HepG2 (cell line): ENCODE measurements around the gene UBQLN4. TPM values are rescaled to one million over a fixed set of nuclear protein-coding genes. Genes with fewer than 3 reads are reported as not detected.

Source experiments
- ATAC-seq: fragments of 200-7000 bp; cut with Tn5 transposase; 3 replicates; pipeline ENCODE4 v1.9.1; 2020; ENCODE audit warnings: mild to moderate bottlenecking, moderate library complexity
- BruUV-seq: library from RNA; stranded (reverse); fragments of 400-500 nt; replicated peaks from 2 replicates; lab custom pipeline; 2021; lab: Mats Ljungman, UMichigan
- CTCF ChIA-PET: fragments of 300-600 bp; formaldehyde crosslinking; extraction: SDS; loops from one replicate; lab custom pipeline; 2021; ENCODE audit warnings: low total read pairs, inconsistent platforms, low intra/inter-chr PET ratio; lab: Yijun Ruan, JAX
- POLR2A ChIA-PET: fragments of 350-600 bp; sonication (Branson Sonifier 250); formaldehyde crosslinking; loops from one replicate; lab custom pipeline; 2020; ENCODE audit warnings: antibody characterized with exemption, inconsistent platforms; lab: Yijun Ruan, JAX
- DNase-seq: peaks from one replicate; pipeline ENCODE4 v3.0.0-alpha.2; 2015; ENCODE audit warnings: low spot score
- FAIRE-seq: peaks from 3 replicates; lab custom pipeline; 2011; peaks lifted over from hg19 to GRCh38; lab: Jason Lieb, UNC
- H2AFZ ChIP-seq: one replicate; pipeline ENCODE4 v1.6.1; 2011; ENCODE audit warnings: low read length, inconsistent platforms
- H3K27ac ChIP-seq: fragments of 300-600 bp; 3 replicates; pipeline ENCODE4 v1.8.0; 2011; ENCODE audit warnings: mixed run types, mild to moderate bottlenecking, mixed read lengths, low read length, inconsistent platforms; ENCODE audit not compliant: insufficient read depth; ENCODE audit errors: extremely low read length
- H3K27me3 ChIP-seq, 2 experiments: fragments of 200-600 bp in 1 of 2; 2 replicates in 1 of 2; 3 replicates in 1 of 2; pipeline versions ENCODE4 v1.6.0 to v1.8.0; 2011; ENCODE audit warnings: low read length in 2 of 2, mild to moderate bottlenecking in 2 of 2, moderate library complexity in 2 of 2, inconsistent platforms in 1 of 2; ENCODE audit not compliant: insufficient read depth in 2 of 2, control insufficient read depth in 1 of 2
- H3K36me3 ChIP-seq, 2 experiments: fragments of 200-600 bp in 1 of 2; replicated peaks in 1 of 2; 2 replicates in 1 of 2; 3 replicates in 1 of 2; pipeline versions ENCODE4 v1.5.1 to v1.8.0; 2011; ENCODE audit warnings: low read length in 2 of 2, inconsistent platforms in 1 of 2; ENCODE audit not compliant: insufficient read depth in 2 of 2, control insufficient read depth in 1 of 2
- H3K4me1 ChIP-seq: 2 replicates; pipeline ENCODE4 v1.5.1; 2012; ENCODE audit warnings: low read length, inconsistent platforms; ENCODE audit not compliant: insufficient read depth
- H3K4me2 ChIP-seq: 2 replicates; pipeline ENCODE4 v1.6.0; 2011; ENCODE audit warnings: low read depth, low read length, inconsistent platforms
- H3K4me3 ChIP-seq, 3 experiments: fragments of 200-600 bp in 1 of 3; sonication (generic), shearing (Covaris generic) in 1 of 3; replicated peaks in 1 of 3; 2 replicates each; pipeline ENCODE4 v1.5.1; 2011 to 2016; ENCODE audit warnings: low read length in 3 of 3, inconsistent platforms in 2 of 3, low read depth in 2 of 3, mild to moderate bottlenecking in 2 of 3, control low read depth in 1 of 3, mixed read lengths in 1 of 3; ENCODE audit not compliant: insufficient read depth in 1 of 3
- H3K79me2 ChIP-seq: one replicate; pipeline ENCODE4 v1.6.1; 2011; ENCODE audit warnings: low read length, inconsistent platforms; ENCODE audit not compliant: insufficient read depth
- H3K9ac ChIP-seq: 2 replicates; pipeline ENCODE4 v1.6.0; 2011; ENCODE audit warnings: mild to moderate bottlenecking, low read depth, low read length, inconsistent platforms; ENCODE audit not compliant: insufficient read depth
- H3K9me3 ChIP-seq: 2 replicates; pipeline ENCODE4 v1.5.1; 2012; ENCODE audit warnings: mild to moderate bottlenecking, low read length
- H4K20me1 ChIP-seq: 2 replicates; pipeline ENCODE4 v1.6.0; 2011; ENCODE audit warnings: inconsistent platforms, mild to moderate bottlenecking, low read length, moderate library complexity; ENCODE audit not compliant: insufficient read depth
- ATF7 ChIP-seq, 2 experiments: fragments of 450-650 bp in 1 of 2; sonication (generic) in 1 of 2; formaldehyde crosslinking in 1 of 2; IDR thresholded peaks; 2 replicates each; pipeline versions ENCODE4 v1.4.0 to v1.6.1; 2016 to 2020; ENCODE audit warnings: antibody characterized with exemption in 1 of 2, mild to moderate bottlenecking in 1 of 2, missing genetic modification reagents in 1 of 2
- CREB1 ChIP-seq, 2 experiments: fragments of 450-650 bp in 1 of 2; IDR thresholded peaks; 2 replicates each; pipeline ENCODE4 v1.6.1; 2016 to 2017; ENCODE audit warnings: control low read depth in 1 of 2, mild to moderate bottlenecking in 1 of 2, missing compliant biosample characterization in 1 of 2, missing genetic modification characterization in 1 of 2
- DR1 ChIP-seq: sonication (generic); formaldehyde crosslinking; IDR thresholded peaks from 2 replicates; pipeline ENCODE4 v1.8.0; 2021; ENCODE audit warnings: mild to moderate bottlenecking, missing genetic modification reagents, inconsistent platforms
- EED ChIP-seq: sonication (generic); formaldehyde crosslinking; IDR thresholded peaks from 2 replicates; pipeline ENCODE4 v1.5.0; 2020; ENCODE audit warnings: mild to moderate bottlenecking, missing genetic modification reagents
- GRHL1 ChIP-seq: sonication (generic); formaldehyde crosslinking; conservative IDR thresholded peaks from 2 replicates; pipeline ENCODE4 v1.8.0; 2022; ENCODE audit warnings: missing genetic modification reagents
- KDM5B ChIP-seq: sonication (generic); formaldehyde crosslinking; IDR thresholded peaks from 2 replicates; pipeline ENCODE4 v1.4.0; 2020; ENCODE audit warnings: missing genetic modification reagents, mild to moderate bottlenecking, borderline replicate concordance
- KLF16 ChIP-seq, 2 experiments: sonication (generic) in 1 of 2; formaldehyde crosslinking in 1 of 2; IDR thresholded peaks; 2 replicates each; pipeline versions ENCODE4 v1.6.1 to v1.8.0; 2016 to 2023; ENCODE audit warnings: missing genetic modification reagents in 2 of 2, missing compliant biosample characterization in 1 of 2
- MBNL3 ChIP-seq: fragments of 250-450 bp; sonication (Bioruptor Pico); conservative IDR thresholded peaks from 2 replicates; pipeline ENCODE4 v1.8.0; 2022; ENCODE audit warnings: mild to moderate bottlenecking, inconsistent platforms
- NCOA2 ChIP-seq: sonication (generic); formaldehyde crosslinking; IDR thresholded peaks from 2 replicates; pipeline ENCODE4 v1.8.0; 2022; ENCODE audit warnings: inconsistent platforms
- NFIC ChIP-seq: IDR thresholded peaks from 2 replicates; pipeline ENCODE4 v1.6.1; 2012; ENCODE audit warnings: mild to moderate bottlenecking, low read length, inconsistent platforms
- PRMT3 ChIP-seq: sonication (generic); formaldehyde crosslinking; IDR thresholded peaks from 2 replicates; pipeline ENCODE4 v1.8.1; 2022; ENCODE audit warnings: low read depth, mild to moderate bottlenecking, moderate library complexity, missing genetic modification reagents, borderline replicate concordance
- U2AF2 ChIP-seq: fragments of 200-400 bp; formaldehyde crosslinking; IDR thresholded peaks from 2 replicates; pipeline ENCODE4 v1.6.1; 2017; ENCODE audit warnings: low read depth, mild to moderate bottlenecking, low read length
- ZNF256 ChIP-seq: sonication (generic); formaldehyde crosslinking; conservative IDR thresholded peaks from 2 replicates; pipeline ENCODE4 v1.4.0; 2020; ENCODE audit warnings: missing genetic modification reagents
- ZNF280D ChIP-seq: sonication (generic); formaldehyde crosslinking; IDR thresholded peaks from 2 replicates; pipeline ENCODE4 v1.5.1; 2020; ENCODE audit warnings: mild to moderate bottlenecking, missing genetic modification reagents
- ZNF282 ChIP-seq: fragments of 450-650 bp; IDR thresholded peaks from 2 replicates; pipeline ENCODE4 v1.6.1; 2018; ENCODE audit not compliant: partially characterized antibody
- ZNF543 ChIP-seq: sonication (generic); formaldehyde crosslinking; IDR thresholded peaks from 2 replicates; pipeline ENCODE4 v1.4.0; 2020; ENCODE audit warnings: mild to moderate bottlenecking, missing genetic modification reagents
- ZNF569 ChIP-seq: sonication (generic); formaldehyde crosslinking; IDR thresholded peaks from 2 replicates; pipeline ENCODE4 v1.5.0; 2020; ENCODE audit warnings: mild to moderate bottlenecking, missing genetic modification reagents, moderate library complexity, borderline replicate concordance
- WGBS: methylation state at CpG from one replicate; pipeline ENCODE4 v1.1.6; 2017; ENCODE audit warnings: low lambda C conversion rate; 5-methylcytosine and 5-hydroxymethylcytosine counted together
- in situ Hi-C: cut with HindIII; loops from 2 replicates; pipeline ENCODE4 v1.10.0; 2017; ENCODE audit warnings: low pct_unique_long_range_greater_than_20kb; ENCODE audit not compliant: extremely low pct_ligation_motif_present
- intact Hi-C: fragments of 100-400 bp; cut with micrococcal nuclease; formaldehyde crosslinking; loops from one replicate; pipeline ENCODE4 v1.10.0; 2022; ENCODE audit not compliant: unreplicated experiment
- polyA plus RNA-seq, 8 experiments: library from polyadenylated mRNA; depleted of rRNA in 3 of 8; stranded (reverse) in 7 of 8; unstranded in 1 of 8; fragments of >200 nt; fragmentation: Illumina TruSeq in 4 of 8; extraction: Trizol in 4 of 8; gene quantifications; 2 replicates each; pipeline versions ENCODE4 v1.2.1 to v1.2.3, GENCODE V29; 2011 to 2016; ENCODE audit warnings: low read depth in 4 of 8, missing spikeins in 1 of 8, mixed read lengths in 1 of 8; ENCODE audit not compliant: insufficient read depth in 1 of 8
- total RNA-seq, 5 experiments: library from RNA; depleted of rRNA; stranded (reverse); fragments of >200 nt; fragmentation: Illumina TruSeq; extraction: Trizol; gene quantifications; 2 replicates each; pipeline ENCODE4 v1.2.3, GENCODE V29; 2016; ENCODE audit warnings: low read depth in 1 of 5
- TF ChIP-seq, protein P1 (sequence below): IDR thresholded peaks from 2 replicates; pipeline ENCODE4 v1.6.1; 2012; ENCODE audit warnings: low read depth, low read length, improper control_type of control experiment

The UBQLN4 gene
- total and polyA plus RNA-seq, 2 of the 13 experiments (the other 11 are each of a cell fraction or from before 2014, with no cell fraction given): 31.5 to 39.8 TPM

DNA sequence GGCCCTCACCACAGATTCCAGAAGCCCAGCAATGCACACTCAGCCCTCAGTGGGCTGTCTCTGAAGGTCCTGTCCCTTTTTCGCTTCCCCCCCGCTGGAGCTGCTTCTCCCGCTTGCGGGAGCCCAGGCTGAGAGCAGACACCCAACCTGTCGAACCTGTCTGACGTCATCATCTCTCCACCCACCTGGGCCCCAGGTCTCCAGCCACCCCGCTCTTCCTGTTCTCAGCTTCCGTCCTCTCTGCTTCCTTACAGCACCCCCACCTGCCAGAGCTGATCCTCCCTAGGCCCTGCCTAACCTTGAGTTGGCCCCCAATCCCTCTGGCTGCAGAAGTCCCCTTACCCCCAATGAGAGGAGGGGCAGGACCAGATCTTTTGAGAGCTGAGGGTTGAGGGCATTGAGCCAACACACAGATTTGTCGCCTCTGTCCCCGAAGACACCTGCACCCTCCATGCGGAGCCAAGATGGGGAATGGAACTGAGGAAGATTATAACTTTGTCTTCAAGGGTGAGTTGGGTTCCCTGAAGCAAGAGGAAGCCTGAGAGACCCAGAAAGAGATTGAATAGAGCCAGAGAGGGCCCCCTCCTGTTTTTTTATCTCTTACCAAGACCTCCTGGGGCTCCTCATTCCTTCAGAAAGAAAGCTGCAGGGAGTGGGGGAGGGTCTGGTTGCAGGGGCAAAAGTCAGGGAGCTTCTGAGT lies 7.5 kb upstream of the UBQLN4 start, which contains the start of gene RAB25:
Gene RAB25, plus strand, starts transcription at position 224 of the 700 bp plus-strand sequence. Its CDS starts 241 bp downstream, at position 465.
- POLR2A ChIA-PET: interaction anchor here (1.3 kb wide), 1 partner anchor 116 kb away, joined by 3 read pairs; no protein-coding TSS in a partner anchor
- FAIRE-seq (no peak), DNase-seq (no peak), ATAC-seq (no peak)
- BruUV-seq: no TSS peak
- no peak within 1 kb of the TSS for H3K9ac ChIP-seq
- no peaks in the 10 kb centered on the region for H3K27me3 ChIP-seq
- no peak within 1 kb of the TSS for H3K27ac ChIP-seq
- no peaks in the 10 kb centered on the region for H3K9me3 ChIP-seq
- intact Hi-C loops: loop anchor here (10.0 kb wide), 1 partner anchor 56 kb away; no protein-coding TSS in a partner anchor
- no peak within 1 kb of the TSS for H3K4me2 ChIP-seq
- H3K79me2 ChIP-seq: no peaks in the 10 kb centered on the region
- H3K36me3 ChIP-seq: 0 out of 5 replicates have a peak, but pooled peaks cover 0 to 5% of the 10 kb centered on the region in 2 experiments
- H3K4me3 ChIP-seq: no peak within 1 kb of the TSS
- in situ Hi-C loops: loop anchor here (10.0 kb wide), 1 partner anchor 116 kb away; the partner anchor contains the start of gene RXFP4
- 65% methylated on average over 11 of the region's 11 CpGs for WGBS
- no peaks in the 10 kb centered on the region for H4K20me1 ChIP-seq
- no peak within 1 kb of the TSS for H2AFZ ChIP-seq
- CTCF ChIA-PET: no interaction called here
- H3K4me1 ChIP-seq: peaks cover 39% of the 10 kb centered on the region
- TF ChIP-seq ZNF256 (CRISPR knock-in tag) (no peak), ATF7 (IDR thresholded peaks at IDR 0.05) (peak; percentile 93), ATF7 (CRISPR knock-in tag; IDR thresholded peaks at IDR 0.05) (no peak), DR1 (CRISPR knock-in tag) (no peak), NCOA2 (CRISPR knock-in tag) (no peak), MBNL3 (no peak), KLF16 (CRISPR knock-in tag; IDR thresholded peaks at IDR 0.05) (no peak), EED (no peak), ZNF280D (CRISPR knock-in tag) (no peak), GRHL1 (no peak), NFIC (no peak), ZNF543 (CRISPR knock-in tag) (no peak), CREB1 (IDR thresholded peaks at IDR 0.05) (peak; percentile 90), CREB1 (CRISPR knock-in tag; IDR thresholded peaks at IDR 0.05) (no peak), PRMT3 (CRISPR knock-in tag) (no peak), KDM5B (CRISPR knock-in tag) (no peak), U2AF2 (no peak), ZNF569 (CRISPR knock-in tag) (no peak), ZNF282 (no peak)
- TF ChIP-seq, protein P1, sequence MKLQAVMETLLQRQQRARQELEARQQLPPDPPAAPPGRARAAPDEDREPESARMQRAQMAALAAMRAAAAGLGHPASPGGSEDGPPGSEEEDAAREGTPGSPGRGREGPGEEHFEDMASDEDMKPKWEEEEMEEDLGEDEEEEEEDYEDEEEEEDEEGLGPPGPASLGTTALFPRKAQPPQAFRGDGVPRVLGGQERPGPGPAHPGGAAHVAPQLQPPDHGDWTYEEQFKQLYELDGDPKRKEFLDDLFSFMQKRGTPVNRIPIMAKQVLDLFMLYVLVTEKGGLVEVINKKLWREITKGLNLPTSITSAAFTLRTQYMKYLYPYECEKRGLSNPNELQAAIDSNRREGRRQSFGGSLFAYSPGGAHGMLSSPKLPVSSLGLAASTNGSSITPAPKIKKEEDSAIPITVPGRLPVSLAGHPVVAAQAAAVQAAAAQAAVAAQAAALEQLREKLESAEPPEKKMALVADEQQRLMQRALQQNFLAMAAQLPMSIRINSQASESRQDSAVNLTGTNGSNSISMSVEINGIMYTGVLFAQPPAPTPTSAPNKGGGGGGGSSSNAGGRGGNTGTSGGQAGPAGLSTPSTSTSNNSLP: no peak
